NCI-H1436 treated with DMSO at 0.1 percent for 48 hours (cell line): ENCODE data around the gene TMEM178B.
A peak's percentile ranks its signal among the peaks of the same experiment; 100 is the strongest.
"Not testable (repeated sequence)": the region's sequence is repeated elsewhere in the genome, so short reads cannot be mapped to it uniquely, and the experiment has no call there.

Experiments
- DNase-seq: peaks from one replicate; lab custom pipeline; 2025; lab: John Stamatoyannopoulos, UW

The TMEM178B gene

DNA sequence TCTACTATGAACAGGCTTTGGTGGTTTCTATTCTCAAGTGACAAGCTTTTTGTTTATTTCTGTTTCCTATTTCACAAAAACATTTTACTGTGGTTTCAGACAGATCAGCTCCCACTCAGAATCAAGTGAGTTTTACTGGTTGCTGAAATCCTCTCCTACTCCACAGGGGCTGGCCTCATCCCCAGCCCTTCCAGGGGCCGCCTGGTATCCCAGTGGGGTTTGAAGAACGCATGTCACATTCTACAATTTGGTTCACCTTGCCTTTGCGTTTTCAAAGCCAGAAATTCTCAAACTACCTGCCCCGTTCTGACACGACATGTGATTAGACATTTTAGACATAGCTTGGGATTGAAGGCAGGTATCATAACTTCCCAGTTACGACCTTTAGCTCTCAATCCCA lies 316.5 kb downstream of the TMEM178B start:
- no peak for DNase-seq

DNA sequence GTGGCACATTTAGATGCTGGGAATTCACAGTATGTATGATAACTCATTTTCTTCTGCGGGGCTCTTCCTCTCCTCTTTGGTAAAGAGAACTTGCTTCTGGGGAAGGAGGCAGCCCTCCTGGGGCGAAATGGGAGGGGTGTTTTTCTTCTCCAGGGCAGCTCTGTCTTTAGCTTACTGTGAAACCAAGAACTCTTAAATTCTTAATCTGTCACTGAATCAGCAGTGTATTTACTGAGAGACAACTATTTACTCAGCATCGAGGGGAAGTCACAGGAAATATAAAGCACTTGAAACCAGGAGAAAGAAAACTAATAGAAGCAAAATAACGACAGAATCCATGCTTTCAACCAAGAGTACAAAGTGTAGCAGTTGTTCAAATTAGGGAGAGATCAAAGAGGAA lies 319.2 kb downstream of the TMEM178B start:
- no peak for DNase-seq

DNA sequence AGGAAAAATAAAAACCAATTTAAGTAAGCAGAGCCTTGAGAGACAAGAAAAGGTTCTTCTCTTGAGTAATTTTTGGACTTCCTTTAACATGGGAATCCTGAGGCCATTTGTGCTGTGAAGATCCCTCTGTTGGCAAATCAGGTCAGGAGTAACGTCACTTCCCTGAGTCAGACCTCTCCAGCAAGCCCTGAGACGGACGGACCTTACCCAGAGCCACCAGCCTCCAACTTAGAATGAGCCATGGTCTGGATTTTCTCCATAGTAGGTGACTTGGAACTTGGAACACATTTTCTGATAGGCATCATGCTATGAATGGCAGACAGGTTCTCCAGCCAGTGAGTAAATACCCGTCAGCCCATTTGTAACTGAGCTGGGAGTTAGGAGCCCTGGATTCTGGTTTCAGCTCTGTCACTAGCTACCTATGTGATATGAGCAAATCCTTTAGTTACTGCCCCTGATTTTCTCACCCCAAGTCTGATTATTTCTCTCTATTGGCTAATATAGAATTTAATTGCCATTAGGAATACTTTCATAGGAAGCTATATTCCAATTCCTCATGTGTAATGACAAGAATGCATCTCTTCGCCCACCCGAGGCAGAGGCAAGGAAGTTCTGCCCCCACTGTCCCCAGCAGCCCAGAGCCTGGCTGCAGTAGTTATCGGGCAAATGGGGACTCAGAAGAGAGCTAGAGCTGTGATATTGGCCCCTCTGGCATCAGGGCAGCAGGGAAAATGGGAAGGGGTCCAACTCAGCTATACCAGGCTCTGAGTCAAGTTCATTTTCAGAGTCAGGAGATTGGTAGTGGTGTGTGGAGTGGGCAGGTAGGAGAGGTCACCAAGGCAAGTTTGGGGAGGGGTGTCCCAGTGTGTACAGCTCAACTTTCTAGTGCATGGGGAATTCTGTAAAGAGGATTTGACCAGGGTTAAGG lies 323.6 kb downstream of the TMEM178B start:
- no peak for DNase-seq

DNA sequence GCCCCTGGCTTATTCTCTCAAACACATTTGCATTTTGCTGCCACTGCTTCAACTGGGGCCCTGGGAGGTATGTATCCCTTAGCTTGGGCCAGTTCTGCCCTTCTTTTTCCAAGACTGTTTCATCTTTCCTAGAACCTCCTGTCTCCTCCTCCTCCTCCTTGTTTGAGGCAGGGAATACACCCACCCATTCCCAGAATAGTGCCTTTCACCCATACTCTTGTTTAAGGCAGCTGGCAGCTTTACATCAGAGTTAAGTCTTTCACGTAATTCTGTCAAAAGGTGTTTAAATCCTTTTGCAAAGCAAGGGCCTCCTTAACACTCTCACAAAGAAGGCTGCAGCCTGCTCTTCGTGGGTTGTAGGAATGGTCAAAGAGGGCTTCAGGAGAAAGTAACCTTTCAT lies 326.5 kb downstream of the TMEM178B start:
- no peak for DNase-seq

DNA sequence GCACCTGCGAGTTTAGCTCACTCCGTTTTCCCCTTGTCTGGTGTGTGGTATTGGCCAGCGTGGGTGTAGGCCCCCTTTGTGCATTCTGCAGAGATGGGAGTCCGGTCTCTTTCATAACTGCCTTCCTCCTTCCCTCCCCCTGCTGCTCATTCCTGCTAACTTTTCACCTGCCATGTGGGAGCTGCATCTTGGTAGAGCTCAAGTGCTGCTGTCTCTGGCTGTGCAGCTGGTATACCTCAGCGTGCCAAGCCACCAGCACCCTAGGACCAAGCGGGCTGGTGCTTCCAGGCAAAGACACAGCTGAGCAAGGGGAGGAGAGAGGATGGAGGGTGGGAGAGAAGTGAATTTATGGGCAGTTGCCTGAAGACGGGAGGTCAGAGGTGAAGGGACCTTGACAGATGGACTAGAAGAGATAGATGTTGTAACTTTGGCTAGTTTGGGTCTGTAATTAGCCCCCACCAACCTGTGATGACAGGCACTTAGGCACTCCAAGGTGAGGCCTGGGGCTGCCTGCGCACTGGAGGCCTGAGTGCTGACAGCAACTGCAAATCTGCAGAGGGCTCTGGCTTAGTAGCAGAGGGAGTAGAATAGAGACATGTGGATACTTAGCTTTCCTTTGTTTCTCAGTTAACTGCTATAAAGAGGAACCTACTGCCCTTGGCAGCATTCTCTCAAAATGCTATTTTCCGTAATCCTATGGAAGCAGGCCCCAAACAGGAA lies 328.6 kb downstream of the TMEM178B start:
- no peak for DNase-seq

DNA sequence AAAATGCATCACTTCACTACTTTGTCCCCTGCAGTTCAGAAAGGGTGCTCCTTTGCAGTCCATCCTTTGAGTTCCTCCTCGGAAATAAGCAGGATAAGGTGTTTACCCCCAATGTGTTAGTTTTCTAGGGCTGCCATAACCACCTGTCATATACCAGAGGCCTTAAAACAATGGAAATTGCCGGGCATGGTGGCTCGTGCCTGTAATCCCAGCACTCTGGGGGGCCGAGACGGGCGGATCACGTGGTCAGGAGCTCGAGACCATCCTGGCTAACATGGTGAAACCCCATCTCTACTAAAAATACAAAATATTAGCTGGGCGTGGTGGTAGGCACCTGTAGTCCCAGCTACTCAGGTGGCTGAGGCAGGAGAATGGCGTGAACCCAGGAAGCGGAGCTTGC lies 330.0 kb downstream of the TMEM178B start:
- DNase-seq = not testable (repeated sequence)

DNA sequence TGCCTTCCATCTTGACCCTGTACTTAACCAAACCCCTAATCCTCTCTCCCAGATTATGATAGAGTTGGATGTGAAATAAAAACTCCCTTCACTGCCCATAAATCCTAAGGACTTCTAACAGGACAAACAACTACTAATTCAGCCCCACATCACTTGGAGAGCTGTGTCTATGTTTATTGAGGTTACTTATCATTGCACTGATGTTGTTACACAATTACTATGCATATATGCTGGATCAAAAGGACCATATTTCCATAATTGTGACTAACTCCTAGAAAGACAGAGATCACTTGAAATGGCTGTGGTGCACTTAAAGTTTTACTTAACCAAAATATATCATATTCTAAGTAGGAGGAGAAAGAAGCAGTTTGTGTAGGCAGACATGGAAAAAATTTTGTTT lies 332.5 kb downstream of the TMEM178B start:
- DNase-seq = no peak

DNA sequence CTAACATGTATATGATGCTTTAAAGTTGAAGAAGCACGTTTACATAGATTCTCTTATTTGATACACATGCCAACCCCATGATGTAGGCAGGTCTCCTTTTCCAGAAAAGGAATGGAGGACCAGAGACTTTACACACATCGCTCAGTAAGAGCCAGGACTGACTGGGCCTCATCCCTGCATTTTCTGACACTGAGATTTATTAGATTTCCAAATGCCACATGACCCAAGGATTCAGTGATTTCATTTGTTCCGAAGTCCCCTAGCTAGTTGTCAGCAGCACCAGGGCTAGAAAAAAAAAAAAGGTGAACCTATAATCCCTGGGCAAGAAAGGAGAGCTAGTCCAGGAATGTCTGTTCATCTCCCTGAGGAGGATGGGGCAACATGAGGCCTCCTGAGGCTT lies 334.0 kb downstream of the TMEM178B start:
- DNase-seq = no peak

DNA sequence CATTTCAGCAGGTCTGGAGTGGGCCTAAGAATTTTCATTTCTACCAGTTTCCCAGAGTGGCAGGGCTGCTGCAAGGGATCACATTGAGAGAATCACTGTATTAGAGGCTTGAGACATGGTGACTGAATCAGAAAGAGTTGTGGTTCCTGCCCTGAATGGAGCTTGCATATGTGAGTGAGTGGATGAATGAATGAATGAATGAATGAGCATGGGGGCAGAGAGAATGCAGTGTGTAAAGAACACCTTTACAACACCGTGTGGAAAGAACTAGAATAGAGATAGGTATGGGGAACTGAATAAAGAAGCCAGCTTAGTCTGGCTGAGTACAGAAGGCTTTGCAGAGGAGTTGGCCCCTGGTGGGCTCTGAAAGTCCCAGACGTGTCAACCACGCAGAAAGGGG lies 334.6 kb downstream of the TMEM178B start:
- no peak for DNase-seq

DNA sequence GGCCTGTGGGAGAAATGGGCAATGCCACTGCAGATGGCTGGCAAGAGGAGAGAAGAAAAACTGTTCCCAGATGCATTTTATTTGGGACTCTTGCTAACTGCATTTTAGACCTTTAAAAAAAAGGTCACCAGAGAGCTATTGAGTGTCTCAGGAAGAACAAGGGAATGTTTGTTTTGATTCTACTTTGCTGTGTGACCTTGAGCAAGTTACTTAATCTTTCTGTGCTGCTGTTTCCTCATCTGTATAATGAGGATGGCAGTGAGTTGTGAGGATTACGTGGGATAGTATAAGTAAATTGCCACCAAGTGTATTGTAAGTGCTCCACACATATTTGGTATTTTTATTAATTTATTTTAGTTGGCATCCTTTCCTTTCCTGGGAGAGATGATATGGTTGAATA lies 335.4 kb downstream of the TMEM178B start:
- DNase-seq = no peak

DNA sequence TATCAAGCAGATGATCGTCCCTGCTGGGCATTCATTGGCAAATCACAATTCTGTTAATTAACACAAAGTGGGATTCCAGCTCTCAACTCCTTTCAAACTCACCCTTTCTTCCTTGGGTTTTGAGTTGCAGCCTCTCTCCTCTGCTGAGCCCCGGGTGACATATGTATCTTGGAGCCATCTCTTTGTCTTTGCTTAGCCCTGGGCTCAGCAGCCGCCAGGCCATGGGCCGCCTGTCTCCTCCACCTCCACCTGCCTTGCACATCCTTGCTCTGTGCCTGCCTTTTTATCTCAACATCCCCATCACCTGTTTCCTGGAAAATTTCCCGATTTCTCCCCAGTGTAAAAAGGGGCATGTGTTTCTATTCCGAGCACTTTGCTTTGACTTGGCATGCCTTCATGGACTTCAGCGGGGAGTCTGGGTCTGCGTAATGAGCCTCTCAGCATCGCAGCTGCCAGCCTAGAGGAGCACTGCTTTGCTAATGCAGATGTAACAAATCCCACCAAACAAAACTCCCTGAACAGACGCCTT lies 336.0 kb downstream of the TMEM178B start:
- no peak for DNase-seq

DNA sequence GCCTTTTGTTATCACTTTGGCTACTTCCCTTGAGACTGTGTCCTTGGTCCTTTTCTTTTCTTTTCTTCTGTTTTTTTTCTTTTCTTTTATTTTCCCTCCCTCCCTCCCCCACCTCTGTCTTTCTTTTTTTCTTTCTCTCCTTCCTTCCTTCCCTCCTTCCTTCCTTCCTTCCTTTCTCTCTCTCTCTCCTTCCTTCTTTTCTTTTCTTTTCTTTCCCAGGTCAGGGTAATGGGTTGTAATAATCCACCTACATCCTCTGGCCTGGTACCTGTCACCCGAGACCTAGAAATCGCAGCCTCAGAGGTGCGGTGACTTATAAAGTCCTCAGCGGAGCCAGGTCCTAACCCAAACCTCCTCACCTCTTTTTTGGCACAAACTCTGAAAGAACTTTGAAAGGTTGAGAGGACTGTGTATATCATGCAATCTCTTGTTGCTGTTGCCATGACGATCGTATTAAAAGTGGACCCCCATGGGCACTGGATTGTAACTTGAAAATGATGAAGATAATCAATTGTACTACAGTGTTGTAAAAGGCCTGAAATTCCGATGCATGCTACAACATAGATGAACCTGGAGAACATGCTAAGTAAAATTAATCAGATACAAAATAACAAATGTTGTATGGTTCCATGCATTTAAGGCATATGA lies 336.6 kb downstream of the TMEM178B start:
- DNase-seq = no peak

DNA sequence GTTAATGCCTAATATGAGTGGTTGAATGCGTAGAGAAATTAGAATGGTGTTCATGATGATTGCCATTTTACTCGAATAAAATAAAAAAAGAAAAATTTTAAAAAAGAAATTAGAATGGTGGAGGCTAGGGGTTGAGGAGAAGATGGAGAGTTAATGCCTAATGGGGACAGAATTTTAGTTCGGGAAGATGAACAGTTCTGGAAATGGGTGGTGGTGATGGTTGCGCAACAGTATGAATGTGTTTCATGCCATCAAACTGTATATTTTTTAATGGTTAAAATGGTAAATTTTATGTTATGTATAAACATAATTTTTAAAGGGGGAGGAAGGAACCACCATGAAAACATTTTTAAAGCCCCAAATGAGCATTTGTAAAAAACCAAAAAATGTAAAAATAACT lies 337.3 kb downstream of the TMEM178B start:
- no peak for DNase-seq

DNA sequence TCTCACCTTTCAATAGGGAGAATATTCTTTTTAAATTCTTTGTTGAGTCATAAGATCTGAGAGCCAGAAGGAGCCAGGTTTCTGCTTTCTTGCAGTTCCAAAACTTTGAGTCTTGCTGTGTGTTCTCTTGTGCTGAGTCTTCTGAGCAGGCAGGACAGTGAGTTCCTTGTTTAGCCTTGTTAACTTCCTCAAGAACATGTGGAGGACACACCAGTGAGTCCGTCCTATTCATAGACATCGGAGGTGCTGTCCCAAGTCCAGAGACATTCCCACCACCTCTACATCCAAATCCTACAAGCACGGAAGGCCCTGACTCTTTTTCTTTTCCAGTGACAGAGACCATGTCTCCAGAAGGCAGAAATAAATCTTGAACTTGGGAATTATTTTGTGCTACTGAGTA lies 342.1 kb downstream of the TMEM178B start:
- no peak for DNase-seq

DNA sequence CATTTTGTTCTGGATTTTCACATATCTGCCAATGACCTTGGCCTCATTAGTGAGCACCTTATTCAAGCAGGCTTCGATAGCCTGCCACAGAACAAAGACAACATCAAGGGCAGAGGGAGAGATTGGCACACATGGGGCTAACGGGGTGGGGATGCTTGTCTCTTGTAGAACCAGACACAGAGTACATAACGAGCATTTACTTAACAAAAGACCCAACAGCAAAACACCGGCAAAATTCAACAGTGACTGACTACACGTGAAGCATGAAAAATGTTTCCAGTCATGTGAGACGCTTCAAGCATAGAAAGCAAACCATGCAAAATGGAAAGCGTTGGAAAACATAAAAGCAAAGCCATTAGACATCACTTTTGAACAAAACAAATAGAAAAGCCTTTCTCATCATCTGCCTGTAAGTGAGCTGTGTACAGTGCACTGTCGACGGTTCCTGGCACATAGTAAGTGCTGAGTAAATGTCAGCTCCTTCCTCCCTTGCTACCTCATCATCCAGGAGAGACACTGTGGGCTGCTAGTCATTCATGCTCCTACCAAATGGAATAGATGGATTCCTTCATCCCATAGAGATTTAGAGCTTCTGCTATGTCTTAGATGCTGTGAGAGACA lies 342.9 kb downstream of the TMEM178B start:
- DNase-seq = peak; percentile 34

DNA sequence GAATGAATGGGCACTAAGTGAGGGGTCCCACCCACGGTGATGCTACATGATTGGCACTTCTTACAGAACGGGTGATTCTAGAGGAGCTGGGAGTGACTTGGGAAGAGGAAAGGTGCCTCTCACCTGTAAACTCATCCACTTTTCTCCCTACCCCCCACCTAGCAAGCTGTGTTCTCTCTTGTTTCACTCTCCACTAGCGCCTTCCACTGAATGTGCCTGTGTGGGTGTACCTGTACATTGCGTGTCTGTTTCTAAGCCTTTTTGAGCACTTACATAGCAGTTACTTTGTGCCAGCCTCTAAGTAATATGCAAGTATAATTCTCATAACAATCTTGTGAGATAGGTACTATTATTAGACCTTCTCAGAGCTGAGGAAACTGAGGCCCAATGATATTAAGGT lies 343.6 kb downstream of the TMEM178B start:
- DNase-seq = no peak

DNA sequence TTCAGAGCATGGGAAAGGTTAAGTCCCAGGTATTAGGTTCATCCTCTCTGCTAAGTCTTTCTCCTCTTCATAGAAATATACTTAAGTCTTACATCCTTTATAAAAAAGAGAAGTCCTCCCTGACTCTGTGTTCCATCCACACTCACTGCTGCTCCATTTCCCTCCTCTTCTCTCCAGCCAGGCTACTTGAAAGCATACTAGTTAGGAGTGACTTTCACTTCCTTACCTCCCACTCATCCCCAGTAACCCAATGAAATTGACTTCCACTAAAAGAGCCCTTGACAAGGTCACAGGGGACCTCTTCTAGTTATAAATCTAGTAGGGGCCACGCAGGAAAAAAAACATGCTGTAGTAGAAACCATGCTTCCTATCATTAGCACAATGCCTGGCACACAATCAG lies 344.2 kb downstream of the TMEM178B start:
- no peak for DNase-seq

DNA sequence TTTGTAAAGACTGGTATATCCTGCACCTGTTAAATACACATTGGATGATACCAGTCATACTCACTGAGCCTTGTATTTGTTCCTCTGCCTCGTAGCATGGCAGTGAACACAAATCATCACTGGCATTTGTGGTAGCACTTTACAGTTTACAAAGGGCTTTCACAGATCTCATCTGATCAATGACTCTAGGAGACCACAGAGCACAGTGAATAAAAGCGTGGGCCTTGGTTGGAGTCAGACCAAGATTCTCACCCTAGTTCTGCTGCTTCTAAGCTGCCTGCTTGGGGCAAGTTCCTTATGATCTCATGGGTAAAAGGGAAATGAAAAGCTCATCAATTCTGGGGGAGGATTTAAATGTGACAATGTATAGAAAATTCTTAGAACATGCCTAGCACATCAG lies 347.4 kb downstream of the TMEM178B start:
- no peak for DNase-seq

DNA sequence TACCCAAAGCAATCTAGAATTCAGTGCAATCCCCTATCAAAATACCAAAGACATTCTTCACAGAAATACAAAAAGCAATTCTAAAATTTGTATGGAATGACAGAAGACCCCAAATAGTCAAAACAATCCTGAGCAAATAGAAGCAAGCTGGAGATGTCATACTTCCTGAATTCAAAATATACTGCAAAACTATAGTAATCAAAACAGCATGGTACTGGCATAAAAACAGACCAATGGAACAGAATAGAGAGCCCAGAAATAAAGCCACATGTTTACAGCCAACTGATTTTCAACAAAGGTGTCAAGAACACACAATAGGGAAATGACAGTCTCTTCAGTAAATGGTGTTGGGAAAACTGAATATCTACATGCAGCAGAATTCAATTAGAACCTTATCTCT lies 353.3 kb downstream of the TMEM178B start:
- no peak for DNase-seq

DNA sequence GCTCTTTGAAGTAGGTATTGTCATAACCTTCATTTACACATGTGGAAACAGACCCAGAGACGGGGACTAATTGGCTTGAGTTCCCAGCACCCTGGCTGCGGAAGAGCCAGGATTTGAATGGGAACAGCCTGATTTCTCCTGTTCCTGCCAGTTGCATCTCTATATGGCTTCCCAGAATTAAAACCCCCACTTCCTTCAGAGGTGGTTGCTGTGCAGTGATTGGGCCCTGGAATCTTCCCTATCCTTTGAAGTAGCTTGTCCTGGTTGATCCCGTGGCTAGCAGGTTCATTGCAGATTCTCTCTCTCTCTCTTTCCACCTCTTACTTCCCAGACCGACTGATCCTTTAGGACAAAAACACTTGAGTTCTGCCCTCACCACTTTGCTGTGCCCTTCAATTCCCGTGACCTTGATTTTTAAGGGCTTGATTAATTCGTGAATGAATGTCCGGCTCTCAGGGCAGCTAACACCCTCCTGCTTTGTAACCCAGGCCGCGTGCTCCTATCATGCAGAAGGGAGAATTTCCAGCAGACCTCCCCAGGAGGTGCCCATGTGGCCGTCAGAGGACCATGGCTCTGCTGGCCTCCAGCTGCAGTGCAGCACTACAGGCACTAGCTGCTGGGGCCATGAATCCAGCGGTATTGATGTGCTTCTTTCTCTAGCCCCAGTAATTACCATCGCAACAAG lies 356.7 kb downstream of the TMEM178B start:
- no peak for DNase-seq

DNA sequence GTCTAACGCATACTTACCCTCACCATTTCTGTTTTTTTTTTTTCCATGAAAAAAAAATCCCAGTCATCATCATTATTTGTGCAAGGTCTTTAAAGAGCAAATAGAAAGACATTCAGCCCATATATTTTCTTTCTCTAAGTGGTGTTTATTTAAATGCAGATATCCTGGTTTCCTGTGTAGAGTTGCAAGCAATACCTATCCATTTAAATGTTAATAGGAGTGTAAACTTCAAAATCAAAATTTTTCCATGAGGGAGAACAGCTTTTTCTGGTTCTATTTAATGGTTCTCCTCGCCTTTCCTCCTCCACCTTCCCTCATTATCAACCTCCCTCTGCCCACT lies 357.2 kb downstream of the TMEM178B start:
- no peak for DNase-seq

DNA sequence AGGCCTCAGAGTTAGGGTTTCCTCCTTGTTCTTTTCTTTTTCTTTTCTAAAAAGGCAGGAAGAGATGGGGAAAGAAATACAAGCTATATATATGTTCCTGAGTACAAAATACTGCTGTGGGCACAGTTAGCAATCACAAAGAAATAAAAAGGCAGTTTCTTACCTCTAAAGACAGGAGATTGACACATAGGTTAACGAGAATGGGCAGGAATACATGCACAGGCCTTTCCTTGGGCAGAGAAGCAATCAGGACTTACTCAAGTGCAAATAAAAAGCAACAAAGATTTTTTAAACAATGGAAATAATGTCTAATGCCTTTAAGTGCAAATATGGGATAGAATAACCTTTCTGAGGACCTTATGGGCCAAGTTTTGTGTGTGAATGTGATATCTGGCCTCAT lies 357.8 kb downstream of the TMEM178B start:
- no peak for DNase-seq
